HEK293T (cell line): ENCODE measurements around the gene SLU7.

ENCODE experiments used
- CTBP1 ChIP-seq: fragments of 450-650 bp; IDR thresholded peaks from 2 replicates; pipeline ENCODE4 v1.6.1; 2016; ENCODE audit warnings: borderline replicate concordance
- ELF4 ChIP-seq: fragments of 450-650 bp; IDR thresholded peaks from 2 replicates; pipeline ENCODE4 v1.6.1; 2017; ENCODE audit warnings: antibody characterized with exemption
- FOXA1 ChIP-seq: fragments of 450-650 bp; IDR thresholded peaks from 2 replicates; pipeline ENCODE4 v1.6.1; 2016; ENCODE audit warnings: mild to moderate bottlenecking
- FOXK2 ChIP-seq: fragments of 450-650 bp; IDR thresholded peaks from 2 replicates; pipeline ENCODE4 v1.6.1; 2016; ENCODE audit warnings: mild to moderate bottlenecking
- FOXM1 ChIP-seq: fragments of 450-650 bp; IDR thresholded peaks from 2 replicates; pipeline ENCODE4 v1.6.1; 2017; ENCODE audit warnings: mild to moderate bottlenecking, borderline replicate concordance
- L3MBTL2 ChIP-seq: fragments of 450-650 bp; conservative IDR thresholded peaks from 2 replicates; pipeline ENCODE4 v1.6.1; 2016; ENCODE audit warnings: mild to moderate bottlenecking
- LEF1 ChIP-seq: fragments of 450-650 bp; IDR thresholded peaks from 2 replicates; pipeline ENCODE4 v1.6.1; 2017; ENCODE audit warnings: mild to moderate bottlenecking, borderline replicate concordance
- NFRKB ChIP-seq: fragments of 450-650 bp; IDR thresholded peaks from 2 replicates; pipeline ENCODE4 v1.6.1; 2016; ENCODE audit warnings: mild to moderate bottlenecking, moderate library complexity
- SP1 ChIP-seq: fragments of 450-650 bp; IDR thresholded peaks from 2 replicates; pipeline ENCODE4 v1.6.1; 2017
- TARDBP ChIP-seq: fragments of 450-650 bp; IDR thresholded peaks from 2 replicates; pipeline ENCODE4 v1.6.1; 2016
- ZNF384 ChIP-seq: fragments of 450-650 bp; IDR thresholded peaks from 2 replicates; pipeline ENCODE4 v1.6.1; 2016

- TF ChIP-seq SP1 (no peak), L3MBTL2 (no peak), NFRKB (no peak), ELF4 (no peak), TARDBP (no peak), FOXK2 (no peak), ZNF384 (no peak), CTBP1 (no peak), FOXM1 (no peak), LEF1 (no peak), FOXA1 (no peak)
Observed at GRCh38 chr5:160371294-160371693, 47.6 kb downstream of the SLU7 start.
